ENCODE data around the gene AMZ1.
"Not testable (repeated sequence)": the region's sequence is repeated elsewhere in the genome, so short reads cannot be mapped to it uniquely, and the experiment has no call there.

Gene AMZ1

DNA sequence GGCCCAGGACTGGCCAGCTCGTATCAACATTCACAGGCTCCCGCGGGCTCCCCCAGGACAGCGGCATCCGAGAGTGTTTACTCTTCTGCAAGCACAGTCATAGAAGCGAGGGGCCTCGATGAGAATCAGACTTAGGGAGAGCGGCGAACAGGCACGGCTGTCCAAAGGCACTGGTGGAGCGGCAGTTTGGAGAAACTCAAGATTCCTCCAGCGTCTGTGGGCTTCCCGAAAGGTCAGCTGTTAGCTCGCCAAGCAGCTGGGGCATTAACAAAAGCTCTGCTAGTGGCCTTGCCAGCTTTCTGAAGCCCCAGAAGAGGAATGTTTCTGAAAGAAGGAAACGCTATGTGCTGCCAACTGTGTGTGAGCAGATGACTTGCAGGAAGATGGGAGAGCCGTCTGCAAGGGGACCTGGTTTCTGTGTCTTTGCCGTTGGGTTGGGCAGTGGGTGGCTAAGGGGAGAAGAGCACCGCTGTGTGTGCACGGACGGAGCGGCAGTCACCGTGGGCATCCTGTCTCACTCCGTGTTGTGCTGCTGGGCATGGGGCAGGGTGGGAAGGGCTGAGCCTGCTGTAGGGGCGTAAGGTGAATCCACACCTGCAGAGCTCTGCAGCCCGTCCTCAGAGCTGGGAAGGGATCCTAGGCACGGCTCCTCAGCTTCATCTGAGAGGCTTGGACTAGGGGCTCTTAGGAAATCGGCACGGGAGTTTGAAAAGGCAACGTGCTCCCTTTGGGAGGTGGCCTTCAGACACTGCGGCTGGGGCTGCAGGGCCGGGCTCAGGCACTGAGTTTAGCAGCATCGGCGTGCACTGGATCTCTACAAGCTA, 42.1 kb downstream of the AMZ1 start:
- DNase-seq: no peak

- no peak for DNase-seq
Observed at GRCh38 chr7:2730846-2731770, 43.1 kb downstream of the AMZ1 start.

DNA sequence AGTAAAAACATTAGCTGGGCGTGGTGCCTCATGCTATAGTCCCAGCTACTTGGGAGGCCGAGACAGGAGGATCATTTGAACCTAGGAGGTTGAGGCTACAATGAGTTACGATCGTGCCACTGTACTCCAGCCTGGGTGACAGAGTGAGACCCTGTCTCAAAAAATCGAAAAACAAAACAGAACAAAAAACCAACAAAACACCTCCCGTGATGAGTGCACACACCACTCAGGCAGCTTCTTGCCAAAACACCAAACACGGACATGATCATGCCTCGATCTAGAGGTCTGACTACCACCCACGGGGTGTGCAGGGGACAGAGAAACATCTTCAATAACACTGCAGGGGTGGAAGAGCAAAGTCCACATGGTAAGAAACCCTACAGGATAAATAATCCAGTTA, 44.4 kb downstream of the AMZ1 start:
- no peak for DNase-seq

- DNase-seq: no peak
Observed at GRCh38 chr7:2732959-2733584, 45.1 kb downstream of the AMZ1 start.

DNA sequence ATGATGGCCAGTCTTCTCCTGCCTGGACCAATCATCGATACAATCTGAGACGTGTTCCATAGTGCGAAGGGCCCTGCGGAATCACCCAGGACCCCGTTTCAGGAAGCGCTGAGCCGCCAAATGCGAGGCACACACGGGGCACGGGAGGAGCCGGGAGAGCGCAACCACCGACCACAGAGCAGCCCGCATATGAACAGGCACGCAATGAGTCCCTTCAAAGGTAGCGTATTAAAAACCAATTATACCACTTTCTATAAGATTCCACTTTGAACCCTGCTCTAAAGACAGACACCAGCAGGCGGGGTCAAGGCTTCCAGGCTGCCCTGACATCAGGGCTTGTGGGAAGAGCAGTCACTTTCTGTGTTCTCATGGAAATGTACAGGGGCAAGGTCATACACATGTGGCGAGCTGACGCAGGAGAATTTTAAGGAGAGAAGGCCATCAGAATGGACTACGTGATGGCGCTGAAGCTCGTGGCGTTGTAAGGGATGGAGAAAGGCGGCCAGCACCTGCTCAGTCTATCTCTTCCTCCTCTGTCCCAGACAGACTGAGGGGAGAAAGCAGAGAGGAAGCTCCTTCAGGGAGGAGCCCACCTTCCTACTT, 46.2 kb downstream of the AMZ1 start:
- no peak for DNase-seq

DNA sequence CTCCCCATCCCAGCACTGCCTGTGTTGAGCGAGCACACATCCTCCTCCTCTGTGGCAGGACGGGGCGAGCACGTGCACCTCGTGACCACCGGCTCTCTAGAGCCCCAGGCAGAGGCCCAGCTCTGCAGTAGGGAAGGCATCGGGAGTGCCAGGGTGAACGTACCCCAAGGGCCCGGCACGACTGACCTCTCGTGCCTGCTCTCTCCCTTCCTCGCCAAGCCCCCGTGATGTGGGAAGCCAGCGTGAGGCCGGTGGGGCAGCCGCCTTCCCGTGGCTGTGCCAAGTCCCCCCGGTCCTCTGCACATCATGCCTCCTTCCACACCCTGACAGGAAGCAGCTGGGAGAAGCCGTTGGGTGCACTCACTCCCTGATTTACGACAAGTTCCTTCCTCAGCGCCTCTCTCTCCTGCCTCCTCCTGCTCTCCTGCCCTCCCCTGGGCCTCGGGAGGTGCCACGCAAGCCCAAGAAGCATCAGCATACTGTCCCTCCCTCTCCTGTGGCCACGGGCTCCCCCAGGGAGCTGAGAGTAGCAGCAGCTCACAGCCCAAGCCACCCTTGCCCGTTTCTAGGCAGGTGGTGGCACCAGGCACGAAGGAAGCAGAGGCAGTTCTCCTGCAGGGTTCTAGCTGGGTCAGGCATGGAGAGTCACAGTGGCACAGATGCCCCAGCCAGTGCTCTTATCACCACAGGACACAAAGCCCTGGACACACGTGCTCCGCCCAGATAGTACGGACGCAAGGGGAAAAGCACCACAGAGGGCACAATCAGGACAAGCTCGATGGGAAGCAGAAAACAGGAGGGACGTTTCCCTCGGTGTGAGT, 47.0 kb downstream of the AMZ1 start:
- no peak for DNase-seq

- DNase-seq: no peak
Observed at GRCh38 chr7:2735744-2736143, 47.7 kb downstream of the AMZ1 start.

DNA sequence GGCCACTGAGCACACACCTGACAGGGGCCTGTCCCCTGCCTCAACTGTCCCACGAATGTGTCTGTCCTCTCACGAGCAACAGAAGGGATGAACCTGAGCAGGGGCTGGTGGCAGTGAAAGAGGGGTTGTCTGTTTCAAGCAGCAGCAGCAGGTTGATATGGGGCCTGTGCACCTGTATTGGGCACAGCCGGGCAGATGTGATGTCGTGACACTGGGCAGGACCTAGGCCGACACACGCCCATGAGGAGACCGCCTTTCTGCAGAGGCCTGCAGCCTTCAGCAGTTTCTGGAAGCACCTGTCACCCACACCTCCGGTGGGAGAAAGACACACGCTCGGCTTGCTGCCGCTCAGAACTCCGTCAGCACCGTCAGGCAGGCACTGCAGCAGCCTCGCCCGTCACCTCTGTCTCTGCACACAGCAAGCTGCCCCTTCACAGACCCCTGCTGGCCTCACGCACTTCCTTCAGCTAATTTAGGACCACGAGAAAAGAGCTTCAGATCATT, 48.5 kb downstream of the AMZ1 start:
- no peak for DNase-seq

DNA sequence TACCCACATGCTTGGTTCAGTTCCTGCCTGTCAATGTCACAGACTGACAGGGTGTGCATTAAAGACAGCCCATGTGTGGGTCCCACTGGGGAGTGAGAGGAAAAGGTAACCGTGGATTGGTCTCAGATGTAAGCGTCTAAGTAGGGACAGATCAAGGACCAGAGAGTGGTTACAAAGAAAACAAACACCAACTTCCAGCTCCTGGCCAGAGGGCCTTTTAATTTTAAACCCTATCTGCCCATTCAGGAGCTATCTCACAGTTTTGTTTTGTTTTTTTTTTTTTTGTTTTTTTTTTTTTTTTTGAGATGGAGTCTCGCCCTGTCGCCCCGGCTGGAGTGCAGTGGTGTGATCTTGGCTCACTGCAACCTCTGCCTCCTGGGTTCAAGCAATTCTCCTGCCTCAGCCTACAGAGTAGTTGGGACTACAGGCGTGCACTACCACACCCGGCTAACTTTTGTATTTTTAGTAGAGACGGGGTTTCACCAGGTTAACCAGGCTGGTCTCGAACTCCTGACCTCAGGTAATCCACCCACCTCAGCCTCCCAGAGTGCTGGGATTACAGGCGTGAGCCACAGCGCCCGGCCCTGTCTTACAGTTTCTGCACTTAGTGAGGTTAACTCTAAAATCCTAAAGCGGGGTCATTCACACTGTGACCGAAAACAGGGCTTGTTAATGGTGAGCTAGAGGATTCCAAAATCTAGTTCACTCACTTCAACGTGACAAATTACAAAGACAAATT, 49.2 kb downstream of the AMZ1 start:
- not testable (repeated sequence) for DNase-seq

- no peak for DNase-seq
Observed at GRCh38 chr7:2737771-2738540, 50.0 kb downstream of the AMZ1 start.

- DNase-seq: no peak
Observed at GRCh38 chr7:2738766-2739549, 51.0 kb downstream of the AMZ1 start.

- not testable (repeated sequence) for DNase-seq
Observed at GRCh38 chr7:2743523-2744185, 55.7 kb downstream of the AMZ1 start.

DNA sequence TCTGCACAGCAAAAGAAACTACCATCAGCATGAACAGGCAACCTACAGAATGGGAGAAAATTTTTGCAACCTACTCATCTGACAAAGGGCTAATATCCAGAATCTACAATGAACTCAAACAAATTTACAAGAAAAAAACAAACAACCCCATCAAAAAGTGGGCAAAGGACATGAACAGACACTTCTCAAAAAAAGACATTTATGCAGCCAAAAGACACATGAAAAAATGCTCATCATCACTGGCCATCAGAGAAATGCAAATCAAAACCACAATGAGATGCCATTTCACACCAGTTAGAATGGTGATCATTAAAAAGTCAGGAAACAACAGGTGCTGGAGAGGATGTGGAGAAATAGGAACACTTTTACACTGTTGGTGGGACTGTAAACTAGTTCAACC, 60.7 kb downstream of the AMZ1 start:
- DNase-seq: not testable (repeated sequence)

DNA sequence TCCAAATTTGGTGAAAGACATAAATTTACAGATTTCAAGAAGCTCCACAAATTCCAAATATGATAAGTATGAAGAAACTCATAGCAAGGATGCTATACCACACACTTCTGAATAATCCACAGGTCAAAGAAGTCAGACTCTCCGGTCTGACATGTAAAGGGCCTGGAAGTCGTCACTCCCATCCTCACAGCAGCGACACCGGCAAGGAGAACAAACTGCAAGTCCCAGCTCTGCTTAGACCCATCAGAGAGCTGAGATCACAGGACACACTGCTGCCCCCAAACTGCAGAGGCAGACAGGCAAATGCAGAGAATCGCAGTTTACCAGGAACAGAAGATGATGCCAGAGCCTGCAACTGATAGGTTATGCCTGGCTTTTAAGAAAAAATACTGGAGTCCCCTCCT, 62.0 kb downstream of the AMZ1 start:
- no peak for DNase-seq

DNA sequence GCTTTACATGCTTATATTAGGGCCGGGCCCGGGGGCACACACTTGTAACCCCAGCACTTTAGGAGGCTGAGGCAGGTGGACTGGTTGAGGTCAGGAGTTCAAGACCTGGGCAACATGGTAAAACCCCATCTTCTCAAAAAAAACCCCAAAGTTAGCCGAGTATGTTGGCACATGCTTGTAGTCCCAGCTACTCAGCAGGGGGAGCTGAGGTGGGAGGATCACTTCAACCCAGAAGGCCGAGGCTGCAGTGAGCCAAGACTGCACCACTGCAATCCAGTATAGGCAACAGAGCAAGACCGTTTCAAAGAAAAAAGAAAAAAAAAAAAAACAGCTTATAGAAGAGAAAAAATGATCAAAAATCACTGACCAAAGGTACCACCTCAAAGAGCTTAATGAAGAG, 63.1 kb downstream of the AMZ1 start:
- no peak for DNase-seq

- no peak for DNase-seq
Observed at GRCh38 chr7:2753148-2753547, 65.1 kb downstream of the AMZ1 start.

GRCh38 chr7:2754086-2754485, 66.1 kb downstream of the AMZ1 start:
- DNase-seq: no peak

DNA sequence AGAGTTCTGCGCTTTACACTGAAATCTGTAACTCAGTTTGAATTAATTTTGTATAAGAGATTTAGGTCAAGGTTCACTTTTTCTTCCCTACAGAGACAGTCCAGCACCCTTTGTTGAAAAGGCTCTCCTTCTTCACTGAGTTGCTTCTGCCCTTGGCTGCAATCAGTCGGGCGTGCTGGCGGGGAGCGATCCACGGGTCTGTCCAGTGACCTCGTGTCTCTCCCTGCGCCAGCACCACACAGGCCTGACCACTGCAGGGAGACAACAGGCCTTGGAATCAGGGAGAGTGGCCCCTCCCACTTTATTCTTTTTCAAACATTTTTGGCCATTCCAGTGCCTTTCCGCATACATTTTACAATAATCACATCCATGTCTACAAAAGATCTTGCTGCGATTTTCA, 66.9 kb downstream of the AMZ1 start:
- DNase-seq: no peak

- DNase-seq: no peak
Observed at GRCh38 chr7:2755531-2755930, 67.5 kb downstream of the AMZ1 start.
